ENCODE results near the gene ANAPC2.

ANAPC2 gene

DNA sequence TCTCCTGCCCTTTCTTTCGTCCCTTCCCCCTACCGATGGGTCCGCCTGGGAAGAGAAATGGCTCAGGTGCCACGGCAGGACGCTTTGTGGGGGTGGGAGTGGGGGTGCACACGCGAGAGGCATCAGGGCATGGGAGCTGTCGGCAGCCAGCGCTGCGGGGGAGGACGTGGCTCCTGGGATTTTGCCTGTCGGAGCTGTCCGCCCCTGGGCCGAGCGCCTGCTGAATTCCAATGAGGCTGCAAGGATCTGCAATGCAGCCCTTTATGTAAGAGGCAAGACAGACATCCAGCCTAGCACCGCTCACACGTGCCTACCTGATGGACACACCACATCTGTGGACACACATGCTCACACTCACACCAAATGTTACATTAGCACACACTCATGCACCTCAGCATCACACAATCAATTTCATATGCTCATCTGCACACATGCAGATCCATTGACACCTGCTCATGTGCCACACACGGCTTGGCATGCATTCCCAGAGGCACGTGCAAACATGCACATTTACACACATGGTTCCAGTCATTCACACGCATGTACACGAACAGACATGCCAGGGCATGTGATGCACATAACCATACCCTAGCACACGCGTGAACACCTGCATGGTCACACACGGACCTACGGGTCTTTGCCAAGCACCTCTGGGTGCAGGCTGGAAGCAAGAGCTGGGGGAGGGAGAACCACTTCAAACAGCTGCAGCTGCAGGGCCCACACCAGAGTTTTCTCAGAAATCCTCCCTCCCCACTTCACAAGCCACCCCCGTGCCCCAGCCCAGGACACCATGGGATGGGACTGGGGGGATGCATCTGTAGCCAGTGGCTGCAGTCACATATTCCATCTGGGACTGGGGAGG, 48.0 kb downstream of the ANAPC2 start:
- H3K27ac ChIP-seq, result no peak overlapping the region
- no peak for DNase-seq (ENCODE audit: low spot score)
- no peak overlapping the region for H3K4me3 ChIP-seq
- TF ChIP-seq, protein P1, sequence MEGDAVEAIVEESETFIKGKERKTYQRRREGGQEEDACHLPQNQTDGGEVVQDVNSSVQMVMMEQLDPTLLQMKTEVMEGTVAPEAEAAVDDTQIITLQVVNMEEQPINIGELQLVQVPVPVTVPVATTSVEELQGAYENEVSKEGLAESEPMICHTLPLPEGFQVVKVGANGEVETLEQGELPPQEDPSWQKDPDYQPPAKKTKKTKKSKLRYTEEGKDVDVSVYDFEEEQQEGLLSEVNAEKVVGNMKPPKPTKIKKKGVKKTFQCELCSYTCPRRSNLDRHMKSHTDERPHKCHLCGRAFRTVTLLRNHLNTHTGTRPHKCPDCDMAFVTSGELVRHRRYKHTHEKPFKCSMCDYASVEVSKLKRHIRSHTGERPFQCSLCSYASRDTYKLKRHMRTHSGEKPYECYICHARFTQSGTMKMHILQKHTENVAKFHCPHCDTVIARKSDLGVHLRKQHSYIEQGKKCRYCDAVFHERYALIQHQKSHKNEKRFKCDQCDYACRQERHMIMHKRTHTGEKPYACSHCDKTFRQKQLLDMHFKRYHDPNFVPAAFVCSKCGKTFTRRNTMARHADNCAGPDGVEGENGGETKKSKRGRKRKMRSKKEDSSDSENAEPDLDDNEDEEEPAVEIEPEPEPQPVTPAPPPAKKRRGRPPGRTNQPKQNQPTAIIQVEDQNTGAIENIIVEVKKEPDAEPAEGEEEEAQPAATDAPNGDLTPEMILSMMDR (IDR thresholded peaks at IDR 0.05), result no peak

DNA sequence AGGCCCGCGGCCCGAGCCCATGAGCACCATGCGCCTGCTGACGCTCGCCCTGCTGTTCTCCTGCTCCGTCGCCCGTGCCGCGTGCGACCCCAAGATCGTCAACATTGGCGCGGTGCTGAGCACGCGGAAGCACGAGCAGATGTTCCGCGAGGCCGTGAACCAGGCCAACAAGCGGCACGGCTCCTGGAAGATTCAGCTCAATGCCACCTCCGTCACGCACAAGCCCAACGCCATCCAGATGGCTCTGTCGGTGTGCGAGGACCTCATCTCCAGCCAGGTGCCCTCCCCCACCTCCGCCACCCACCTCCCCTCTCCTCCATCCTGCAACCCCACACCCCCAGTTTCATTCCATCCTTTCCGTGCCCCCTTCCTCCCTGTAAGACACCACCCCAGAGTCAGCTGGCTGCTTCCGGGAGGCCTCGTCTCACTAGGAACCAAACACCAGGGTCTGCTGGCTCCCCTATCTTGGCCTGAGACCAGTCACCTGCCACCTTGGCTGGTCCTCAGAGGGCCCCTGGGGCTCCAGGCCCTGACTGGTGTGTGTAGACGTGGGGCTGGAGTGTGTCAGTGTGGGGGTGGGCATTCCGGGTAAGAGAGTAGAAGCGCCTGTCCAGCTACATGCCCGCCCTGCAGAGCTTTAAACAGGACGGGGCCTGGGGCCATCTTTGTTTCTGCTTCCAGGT, 48.8 kb downstream of the ANAPC2 start:
- Histone ChIP-seq H3K4me3 (peak overlapping the region; percentile 27), H3K27ac (no peak overlapping the region)
- TF ChIP-seq, protein P1 (IDR thresholded peaks at IDR 0.05), result no peak
- no peak for DNase-seq (ENCODE audit: low spot score)

DNA sequence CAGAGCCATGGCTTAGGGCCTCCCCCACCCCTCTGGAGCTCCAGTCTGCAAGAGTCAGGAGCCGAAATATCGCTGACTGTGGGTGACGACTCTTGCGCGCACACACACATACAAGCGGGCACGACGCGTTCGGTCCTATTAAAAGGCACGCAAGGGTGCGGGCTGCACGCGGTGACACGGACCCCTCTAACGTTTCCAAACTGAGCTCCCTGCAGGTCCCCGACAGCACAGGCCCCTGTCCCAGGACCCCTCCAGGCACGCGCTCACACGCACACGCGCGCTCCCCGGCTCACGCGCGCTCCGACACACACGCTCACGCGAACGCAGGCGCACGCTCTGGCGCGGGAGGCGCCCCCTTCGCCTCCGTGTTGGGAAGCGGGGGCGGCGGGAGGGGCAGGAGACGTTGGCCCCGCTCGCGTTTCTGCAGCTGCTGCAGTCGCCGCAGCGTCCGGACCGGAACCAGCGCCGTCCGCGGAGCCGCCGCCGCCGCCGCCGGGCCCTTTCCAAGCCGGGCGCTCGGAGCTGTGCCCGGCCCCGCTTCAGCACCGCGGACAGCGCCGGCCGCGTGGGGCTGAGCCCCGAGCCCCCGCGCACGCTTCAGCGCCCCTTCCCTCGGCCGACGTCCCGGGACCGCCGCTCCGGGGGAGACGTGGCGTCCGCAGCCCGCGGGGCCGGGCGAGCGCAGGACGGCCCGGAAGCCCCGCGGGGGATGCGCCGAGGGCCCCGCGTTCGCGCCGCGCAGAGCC, 49.5 kb downstream of the ANAPC2 start, which contains the start of gene GRIN1:
TSS of gene GRIN1 (plus strand) at position 433 of the 746 bp plus-strand sequence. CDS start 333 bp downstream, outside the sequence.
- Histone ChIP-seq H3K27ac (no peak within 1 kb of the TSS), H3K4me3 (peak within 1 kb of the TSS; percentile 27)
- TF ChIP-seq, protein P1 (IDR thresholded peaks at IDR 0.05), result no peak
- no peak for DNase-seq (ENCODE audit: low spot score)

DNA sequence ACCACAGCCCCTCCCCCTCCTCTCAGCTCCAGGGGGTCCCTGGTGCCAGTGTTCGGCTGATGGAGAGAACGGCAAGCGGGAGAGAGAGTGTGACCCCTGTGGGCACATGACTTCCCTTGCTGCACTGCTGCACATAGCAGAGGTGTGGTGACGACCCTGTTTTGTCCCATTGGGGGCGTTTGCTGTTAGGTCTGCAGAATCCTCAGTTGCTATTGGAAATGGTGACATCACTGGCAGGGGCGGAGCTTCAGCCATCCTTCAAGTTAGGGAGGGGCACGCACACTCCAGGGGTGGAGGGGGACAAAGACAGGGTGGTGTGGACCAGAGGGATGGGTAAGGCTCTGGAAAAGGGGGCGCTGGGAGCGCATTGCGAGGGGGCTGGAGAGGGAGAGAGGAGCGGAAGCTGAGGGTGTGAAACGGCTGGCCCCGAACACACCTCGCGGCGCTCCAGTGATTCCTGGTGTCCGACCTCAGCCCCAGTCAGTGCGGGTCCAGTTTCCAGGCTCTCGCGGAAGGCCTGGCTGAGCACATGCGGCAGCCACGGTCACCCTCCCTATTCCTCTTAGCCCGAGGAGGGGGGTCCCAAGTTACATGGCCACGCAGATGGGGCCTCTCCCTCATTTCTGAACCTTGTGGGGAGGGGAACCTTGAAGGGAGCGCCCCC, 50.2 kb downstream of the ANAPC2 start:
- DNase-seq (ENCODE audit: low spot score), result no peak
- TF ChIP-seq, protein P1 (IDR thresholded peaks at IDR 0.05), result no peak

DNA sequence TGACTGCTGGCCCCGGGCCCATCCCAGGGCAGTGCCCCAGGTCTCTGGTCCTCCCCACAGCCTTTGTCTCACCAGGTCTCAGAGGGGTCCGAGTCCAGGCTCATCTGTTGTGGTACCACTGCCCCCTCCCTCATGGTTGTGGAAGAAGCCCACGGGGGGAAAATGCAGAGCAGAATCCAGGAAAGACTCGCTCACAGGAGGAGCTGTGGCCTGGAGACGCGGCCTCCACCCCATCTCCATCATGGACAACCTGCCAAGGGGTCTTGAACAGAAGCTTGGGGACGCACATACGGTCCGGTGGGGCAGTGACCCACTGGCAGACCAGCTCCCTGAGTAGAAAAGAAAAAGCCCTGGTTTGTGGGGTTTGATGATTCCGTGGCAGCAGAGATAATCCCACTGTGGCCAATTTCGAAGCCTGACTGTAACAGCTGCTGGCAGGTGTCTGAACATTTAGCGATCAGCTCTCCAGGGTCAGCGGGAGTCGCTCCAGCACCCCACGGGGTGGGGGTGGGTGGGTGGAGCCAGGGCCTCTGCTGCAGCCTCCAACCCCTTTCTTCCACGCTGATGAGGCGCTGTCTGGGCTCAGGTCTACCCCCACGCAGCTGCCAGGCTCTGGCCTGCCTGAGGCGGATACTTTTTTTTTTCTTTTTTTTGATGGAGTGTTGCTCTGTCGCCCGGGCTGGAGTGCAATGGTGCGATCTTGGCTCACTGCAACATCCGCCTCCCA, 51.3 kb downstream of the ANAPC2 start:
- TF ChIP-seq, protein P1 (IDR thresholded peaks at IDR 0.05), result no peak
- DNase-seq (ENCODE audit: low spot score), result no peak
- no peak overlapping the region for H3K4me3 ChIP-seq
- no peak overlapping the region for H3K27ac ChIP-seq

More for the DNA sequence above, 50.2 kb downstream of the ANAPC2 start:
- H3K27ac ChIP-seq, result no peak overlapping the region
- no peak overlapping the region for H3K4me3 ChIP-seq
